Measurements from ENCODE around the gene SLX9. TPM values are rescaled to one million over a fixed set of nuclear protein-coding genes. Genes with fewer than 3 reads are reported as not detected.

Gene SLX9
- total and polyA plus RNA-seq, 5 experiments from 2014 or later = 11.7 to 27.9 (median 13.5) TPM

DNA sequence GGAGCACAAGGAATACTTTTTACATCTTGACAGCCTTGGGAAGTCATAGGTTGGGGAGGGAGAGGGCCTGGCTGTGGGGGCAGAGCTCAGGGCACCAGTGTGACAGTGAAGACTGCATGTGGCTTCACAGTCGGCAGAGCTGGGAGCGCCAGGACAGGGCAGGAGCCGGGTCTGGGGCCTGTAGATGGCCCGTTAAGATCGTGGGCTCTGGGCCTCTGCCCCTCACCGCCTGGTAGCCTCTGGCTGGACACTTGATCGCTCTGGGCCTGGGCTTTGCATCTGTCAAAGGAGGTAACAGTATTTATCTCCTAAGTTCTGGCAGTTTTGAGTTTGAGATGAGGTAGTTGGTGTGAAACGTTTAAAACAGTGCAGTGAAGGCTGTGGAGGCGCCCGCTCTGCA is 4.8 kb downstream of the SLX9 start:
- POLR2A ChIA-PET = interaction anchor here (1.4 to 1.6 kb wide), 2 partner anchors 21 to 72 kb away, joined by 3 read pairs; partner anchors contain the start of gene PTTG1IP
- no peaks in the 10 kb centered on the region for H3K9me3 Mint-ChIP-seq
- ATAC-seq (no peak), DNase-seq (peak in 1 of 10 donors; percentile 32)
- peak overlapping the region in 1 of 10 donors; percentile 39 for H3K4me3 Mint-ChIP-seq
- peaks cover 0 to 20% (median 2%) of the 10 kb centered on the region in 3 donors for H3K36me3 Mint-ChIP-seq
- no peaks in the 10 kb centered on the region for H3K27me3 Mint-ChIP-seq
- H3K4me1 Mint-ChIP-seq = peaks cover 30 to 61% (median 44%) of the 10 kb centered on the region in 4 donors
- H3K27ac Mint-ChIP-seq = peak overlapping the region in 2 of 10 donors; percentile 28 to 32

DNA sequence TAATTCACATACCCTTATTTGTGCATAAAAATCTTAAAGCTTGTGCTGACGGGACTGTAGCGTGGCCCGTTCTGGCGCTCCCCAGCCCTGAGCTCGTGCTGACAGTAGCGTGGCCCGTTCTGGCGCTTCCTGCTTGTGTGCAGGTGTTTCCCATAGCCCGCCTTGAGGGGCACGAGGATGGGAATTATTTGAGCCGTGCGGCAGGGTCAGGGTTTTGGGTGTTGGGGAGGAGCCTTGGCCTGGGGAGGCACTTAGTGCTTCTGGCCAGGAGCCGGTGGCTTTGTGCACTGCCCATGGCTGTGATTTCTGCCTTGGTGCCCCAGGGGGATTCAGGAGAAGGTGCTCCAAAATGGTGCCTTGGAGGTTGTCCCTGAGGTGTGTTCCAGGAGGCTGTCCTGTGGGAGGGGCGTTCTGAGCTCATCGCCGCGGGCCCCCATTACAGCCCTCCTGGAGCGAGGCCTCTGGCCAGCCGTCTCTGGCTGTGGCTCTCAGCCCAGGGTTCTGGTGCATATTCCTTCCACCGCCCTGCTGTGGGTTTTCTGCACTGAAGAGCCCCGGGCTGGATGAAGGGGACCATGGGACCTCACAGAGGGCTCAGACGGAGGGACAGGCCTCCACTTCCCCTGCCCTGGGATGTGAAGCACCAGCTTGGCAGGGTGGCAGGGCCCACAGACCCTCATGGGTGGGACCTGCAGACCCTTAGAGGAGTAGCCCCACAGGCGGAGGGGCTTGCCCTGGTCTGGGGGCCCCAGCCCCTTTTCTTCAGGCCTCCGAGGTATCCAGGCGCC is 6.6 kb downstream of the SLX9 start:
- Mint-ChIP-seq H3K9me3 (no peaks in the 10 kb centered on the region), H3K36me3 (peaks cover 0 to 26% (median 2%) of the 10 kb centered on the region in 3 donors), H3K27me3 (no peaks in the 10 kb centered on the region), H3K4me3 (no peak overlapping the region), H3K27ac (no peak overlapping the region), H3K4me1 (peaks cover 22 to 56% (median 40%) of the 10 kb centered on the region in 4 donors)
- peak in 1 of 10 donors; percentile 30 for DNase-seq
- POLR2A ChIA-PET = interaction anchor here (0.6 to 1.3 kb wide), 2 partner anchors 21 to 68 kb away, joined by 3 to 4 read pairs; no protein-coding TSS in a partner anchor
- ATAC-seq = no peak

DNA sequence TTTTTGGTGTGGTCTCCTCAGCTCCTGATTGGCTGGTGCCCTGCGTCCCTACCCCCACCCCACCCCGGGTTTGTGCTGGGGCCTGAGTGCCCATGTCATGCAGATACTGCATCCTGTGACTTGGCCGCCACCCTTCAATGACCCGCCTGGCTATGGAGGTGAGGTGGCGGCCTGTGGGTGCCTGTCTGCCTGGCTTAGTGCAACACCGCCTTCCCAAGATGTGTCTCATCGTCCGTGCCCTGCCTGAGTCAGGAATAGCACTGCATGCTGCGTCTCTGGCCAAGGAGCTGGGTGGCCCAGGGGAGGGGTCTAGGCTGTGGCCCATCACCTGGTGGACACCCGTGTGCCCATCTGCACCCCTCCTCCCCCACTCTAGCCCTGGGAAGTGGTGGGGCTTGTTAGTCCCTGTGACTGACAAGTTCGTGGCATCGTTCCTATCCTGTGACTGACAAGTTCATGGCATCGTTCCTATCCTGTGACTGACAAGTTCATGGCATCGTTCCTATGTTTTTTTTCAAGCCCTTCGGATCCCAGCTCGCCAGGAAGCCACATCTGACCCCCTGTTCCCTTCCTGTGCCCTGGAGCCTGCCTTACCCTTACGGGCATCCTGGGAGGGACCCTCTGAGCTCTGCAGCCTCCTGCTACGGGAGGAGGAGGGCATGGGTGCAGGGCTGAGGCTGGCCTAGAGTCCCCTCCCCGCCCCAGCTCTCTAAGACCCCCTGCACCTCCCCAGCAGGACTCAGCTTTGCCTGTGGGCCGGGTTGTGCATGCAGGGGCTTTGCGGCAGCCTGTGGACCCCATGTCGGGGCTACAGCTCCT is 7.5 kb downstream of the SLX9 start:
- POLR2A ChIA-PET = interaction anchor here (0.6 kb wide), 1 partner anchor 199 kb away, joined by 3 read pairs; no protein-coding TSS in a partner anchor
- peak overlapping the region in 2 of 10 donors; percentile 7 to 43 for H3K27ac Mint-ChIP-seq
- H3K36me3 Mint-ChIP-seq = peaks cover 0 to 26% (median 2%) of the 10 kb centered on the region in 3 donors
- no peaks in the 10 kb centered on the region for H3K27me3 Mint-ChIP-seq
- no peaks in the 10 kb centered on the region for H3K9me3 Mint-ChIP-seq
- peak overlapping the region in 1 of 10 donors; percentile 72 for H3K4me3 Mint-ChIP-seq
- H3K4me1 Mint-ChIP-seq = peaks cover 16 to 47% (median 33%) of the 10 kb centered on the region in 4 donors
- DNase-seq (peak in 1 of 10 donors; percentile 53), ATAC-seq (no peak)

DNA sequence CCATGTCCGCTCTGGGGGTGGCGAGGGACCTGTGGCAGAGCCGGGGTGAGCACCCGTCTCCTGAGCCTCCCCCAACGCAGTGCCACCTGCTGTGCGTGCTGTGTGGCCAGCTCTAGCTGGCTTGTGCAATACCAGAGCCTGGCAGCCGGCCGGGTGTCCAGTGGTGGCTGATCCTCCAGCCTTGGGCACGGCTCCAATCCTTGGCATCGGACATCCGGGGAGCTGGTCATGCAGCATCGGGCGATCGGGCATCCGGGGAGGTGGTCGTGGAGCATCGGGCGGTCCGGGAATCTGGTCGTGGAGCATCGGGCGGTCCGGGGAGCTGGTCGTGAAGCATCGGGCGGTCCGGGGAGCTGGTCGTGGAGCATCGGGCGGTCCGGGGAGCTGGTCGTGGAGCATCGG is 8.1 kb downstream of the SLX9 start:
- POLR2A ChIA-PET = interaction anchor here (0.6 to 0.7 kb wide), 3 partner anchors 8 to 199 kb away, joined by 3 to 4 read pairs (median 3); partner anchors contain the start of gene SLX9
- no peaks in the 10 kb centered on the region for H3K27me3 Mint-ChIP-seq
- DNase-seq = peak in 1 of 10 donors; percentile 43

DNA sequence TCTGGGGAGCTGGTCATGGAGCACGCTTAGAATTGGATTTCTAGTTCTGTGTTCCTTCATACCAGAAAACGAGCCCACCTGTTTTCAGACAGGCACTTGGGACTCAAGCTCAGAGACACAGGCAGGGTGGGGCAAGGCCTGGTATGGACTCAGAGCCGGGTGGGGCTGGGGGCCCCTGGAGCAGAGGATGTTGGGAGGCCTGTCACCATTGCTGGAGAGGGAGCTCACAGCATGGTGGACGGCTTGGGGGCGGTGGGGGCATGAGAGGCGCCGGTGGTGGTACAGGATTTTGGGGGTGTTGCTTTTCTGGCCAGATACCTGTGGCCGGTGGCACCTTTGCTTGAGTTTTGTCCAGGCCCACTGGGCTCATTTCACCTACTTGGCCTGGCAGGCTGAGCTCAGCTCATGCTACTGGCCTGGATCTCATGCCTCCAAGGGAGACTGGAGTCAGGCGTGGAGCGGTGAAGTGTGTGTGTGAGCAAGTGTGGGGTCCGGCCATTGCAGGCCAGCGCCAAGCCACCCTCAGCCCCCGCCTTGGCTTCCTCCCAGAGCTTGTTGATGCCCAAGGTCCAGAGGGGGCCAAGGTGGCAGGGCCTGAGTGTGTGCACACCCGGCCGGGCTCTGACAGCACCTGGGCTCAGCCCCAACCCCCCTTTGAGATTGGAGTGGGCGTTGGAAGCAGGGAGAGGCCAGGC is 8.7 kb downstream of the SLX9 start:
- Mint-ChIP-seq H3K27ac (peak overlapping the region in 1 of 10 donors; percentile 65), H3K4me3 (no peak overlapping the region), H3K36me3 (peaks cover 0 to 26% (median 2%) of the 10 kb centered on the region in 3 donors), H3K4me1 (peaks cover 15 to 34% (median 28%) of the 10 kb centered on the region in 4 donors), H3K27me3 (no peaks in the 10 kb centered on the region), H3K9me3 (no peaks in the 10 kb centered on the region)
- POLR2A ChIA-PET = interaction anchor here (0.6 to 1.9 kb wide), 4 partner anchors 9 to 198 kb away, joined by 3 to 8 read pairs (median 4); partner anchors contain the start of gene SLX9
- DNase-seq = peak in 1 of 10 donors; percentile 52
- ATAC-seq = no peak

More for the DNA sequence above, 8.1 kb downstream of the SLX9 start:
- no peak overlapping the region for H3K4me3 Mint-ChIP-seq
- H3K27ac Mint-ChIP-seq = no peak overlapping the region
- no peaks in the 10 kb centered on the region for H3K9me3 Mint-ChIP-seq
- ATAC-seq = no peak
- H3K36me3 Mint-ChIP-seq = peaks cover 0 to 26% (median 2%) of the 10 kb centered on the region in 3 donors
- peaks cover 14 to 41% (median 30%) of the 10 kb centered on the region in 4 donors for H3K4me1 Mint-ChIP-seq

DNA sequence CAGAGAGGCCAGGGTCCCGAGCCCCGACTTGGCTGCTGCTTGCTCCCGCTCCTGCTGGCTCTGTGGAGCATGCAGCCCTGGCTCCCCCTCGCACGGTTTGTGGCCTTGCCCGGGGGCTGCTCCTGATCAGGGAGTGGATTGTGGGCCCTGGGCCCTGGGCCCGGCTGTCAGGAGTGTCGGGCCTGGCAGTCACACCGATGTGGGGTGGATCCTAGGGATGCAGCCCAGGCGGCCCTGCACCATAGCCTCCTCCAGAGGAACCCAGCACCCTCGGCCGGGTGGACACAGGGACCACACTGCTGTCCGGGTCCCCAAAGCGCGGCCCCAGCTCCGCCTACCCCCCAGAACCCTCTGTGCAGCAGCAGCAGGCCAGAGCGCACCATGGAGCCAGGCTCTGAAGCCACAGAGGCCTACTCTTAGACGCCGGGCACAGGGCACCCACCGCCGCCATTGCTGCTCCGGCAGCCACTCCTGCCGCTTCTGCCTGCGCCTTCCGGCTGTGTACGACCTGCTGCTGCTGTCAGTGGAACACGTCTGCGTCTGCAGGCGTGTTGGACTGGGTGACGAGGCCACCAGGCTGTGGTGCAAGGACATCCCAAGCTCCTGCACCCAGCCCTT is 9.4 kb downstream of the SLX9 start:
- POLR2A ChIA-PET = interaction anchor here (0.7 to 1.9 kb wide), 3 partner anchors 130 to 189 kb away, joined by 3 to 8 read pairs (median 7); no protein-coding TSS in a partner anchor
- Mint-ChIP-seq H3K36me3 (peaks cover 0 to 23% (median 2%) of the 10 kb centered on the region in 3 donors), H3K27me3 (no peaks in the 10 kb centered on the region), H3K9me3 (no peaks in the 10 kb centered on the region), H3K27ac (peak overlapping the region in 1 of 10 donors; percentile 71), H3K4me3 (peak overlapping the region in 1 of 10 donors; percentile 47), H3K4me1 (peaks cover 17 to 30% (median 28%) of the 10 kb centered on the region in 4 donors)
- ATAC-seq (peak in 1 of 2 donors; percentile 8), DNase-seq (peak in 2 of 10 donors; percentile 3 to 48)

DNA sequence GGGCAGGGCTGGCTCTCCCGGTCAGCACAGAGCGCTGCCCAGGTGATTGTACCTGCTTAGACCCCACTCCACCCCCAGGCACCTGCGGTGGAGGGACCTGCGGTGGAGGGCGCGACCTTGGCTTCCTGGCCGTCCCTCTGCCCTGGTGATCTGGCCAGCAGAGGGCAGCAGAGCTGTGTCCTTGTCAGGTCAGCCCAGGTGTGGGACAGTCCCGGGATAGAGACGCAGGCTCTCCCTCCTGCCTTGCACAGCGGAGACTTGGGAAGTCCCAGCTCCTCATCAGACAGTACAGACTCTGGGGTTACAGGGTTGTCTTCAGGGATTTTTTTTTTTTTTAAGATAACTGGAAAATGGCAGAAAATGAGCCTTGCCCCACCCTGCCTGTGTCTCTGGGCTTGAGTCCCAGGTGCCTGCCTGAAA is 10.0 kb downstream of the SLX9 start:
- peaks cover 0 to 24% (median 0%) of the 10 kb centered on the region in 3 donors for H3K36me3 Mint-ChIP-seq
- H3K4me3 Mint-ChIP-seq = peak overlapping the region in 2 of 10 donors; percentile 34 to 47
- no peaks in the 10 kb centered on the region for H3K27me3 Mint-ChIP-seq
- H3K4me1 Mint-ChIP-seq = peaks cover 16 to 30% (median 26%) of the 10 kb centered on the region in 4 donors
- no peaks in the 10 kb centered on the region for H3K9me3 Mint-ChIP-seq
- ATAC-seq (peak; percentile 92 to 97), DNase-seq (peak; percentile 64 to 91 (median 78))
- peak overlapping the region in 1 of 10 donors; percentile 71 for H3K27ac Mint-ChIP-seq
- POLR2A ChIA-PET = interaction anchor here (0.7 to 1.9 kb wide), 4 partner anchors 129 to 188 kb away, joined by 3 to 8 read pairs (median 6); no protein-coding TSS in a partner anchor

DNA sequence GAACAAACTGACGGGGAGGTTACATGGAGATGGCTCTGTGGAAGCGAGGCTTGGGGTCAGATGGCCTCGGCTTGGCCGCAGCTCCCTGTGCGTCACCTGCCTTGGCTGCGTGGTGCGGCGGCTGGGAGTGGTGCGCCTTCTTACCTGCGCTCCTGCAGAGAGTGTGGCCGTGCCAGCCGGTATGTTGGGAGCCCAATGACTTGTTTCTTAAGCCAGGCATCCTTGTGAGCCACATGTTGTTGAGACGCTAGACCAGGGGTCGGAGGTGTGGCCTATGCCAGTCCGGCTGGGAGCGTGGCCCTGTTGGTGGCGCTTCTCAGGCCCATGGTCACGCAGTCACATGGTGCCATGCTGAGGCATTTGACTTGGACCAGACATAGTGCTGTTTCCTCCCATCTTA is 10.5 kb downstream of the SLX9 start:
- POLR2A ChIA-PET = interaction anchor here (0.7 to 1.9 kb wide), 3 partner anchors 176 to 188 kb away, joined by 4 to 8 read pairs (median 7); no protein-coding TSS in a partner anchor
- Mint-ChIP-seq H3K27me3 (no peaks in the 10 kb centered on the region), H3K36me3 (peaks cover 0 to 29% (median 0%) of the 10 kb centered on the region in 3 donors), H3K4me3 (no peak overlapping the region), H3K27ac (peak overlapping the region in 1 of 10 donors; percentile 27), H3K4me1 (peaks cover 14 to 27% (median 22%) of the 10 kb centered on the region in 4 donors), H3K9me3 (no peaks in the 10 kb centered on the region)
- ATAC-seq = no peak
- DNase-seq = peak in 2 of 10 donors; percentile 3 to 19

DNA sequence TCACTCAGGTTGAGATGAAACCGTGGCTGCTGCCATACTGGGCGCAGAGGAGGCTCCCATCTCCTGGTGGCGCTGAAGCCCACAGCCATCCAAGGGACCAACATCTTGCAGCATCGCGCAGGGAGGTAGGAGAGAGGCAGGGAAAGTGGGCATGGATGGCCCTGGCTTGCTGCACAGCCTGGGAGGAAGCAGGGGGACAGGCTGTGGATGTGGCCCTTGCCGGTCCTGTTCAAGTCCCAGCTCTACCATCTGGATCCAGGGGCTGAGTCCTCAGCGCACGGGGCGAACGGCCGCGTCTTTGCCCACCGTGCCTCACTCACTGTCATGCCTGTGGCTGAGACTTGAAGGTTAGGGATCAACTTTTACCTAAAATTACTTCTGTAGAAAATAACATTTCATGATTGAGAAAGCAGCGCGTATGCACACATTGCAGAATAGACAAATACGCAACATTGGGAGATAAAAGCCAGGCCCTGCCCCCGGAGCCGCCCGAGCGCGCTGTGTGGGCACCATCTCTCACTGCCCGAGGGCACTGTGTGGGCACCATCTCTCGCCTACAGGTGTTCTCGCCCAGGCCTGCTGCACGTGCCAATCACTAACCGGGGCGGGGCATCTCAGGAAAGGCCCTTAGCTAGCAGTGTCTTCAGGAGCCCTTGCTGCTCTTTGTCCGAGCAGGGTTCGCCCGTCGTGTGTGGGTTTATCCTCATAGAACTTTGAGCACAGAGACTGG is 11.5 kb downstream of the SLX9 start:
- DNase-seq (peak in 1 of 10 donors; percentile 23), ATAC-seq (no peak)
- Mint-ChIP-seq H3K4me1 (peaks cover 13 to 25% (median 19%) of the 10 kb centered on the region in 4 donors), H3K27ac (peak overlapping the region in 1 of 10 donors; percentile 15), H3K9me3 (no peaks in the 10 kb centered on the region), H3K4me3 (no peak overlapping the region), H3K27me3 (no peaks in the 10 kb centered on the region), H3K36me3 (peaks cover 0 to 31% (median 0%) of the 10 kb centered on the region in 3 donors)
- POLR2A ChIA-PET = no interaction called here

DNA sequence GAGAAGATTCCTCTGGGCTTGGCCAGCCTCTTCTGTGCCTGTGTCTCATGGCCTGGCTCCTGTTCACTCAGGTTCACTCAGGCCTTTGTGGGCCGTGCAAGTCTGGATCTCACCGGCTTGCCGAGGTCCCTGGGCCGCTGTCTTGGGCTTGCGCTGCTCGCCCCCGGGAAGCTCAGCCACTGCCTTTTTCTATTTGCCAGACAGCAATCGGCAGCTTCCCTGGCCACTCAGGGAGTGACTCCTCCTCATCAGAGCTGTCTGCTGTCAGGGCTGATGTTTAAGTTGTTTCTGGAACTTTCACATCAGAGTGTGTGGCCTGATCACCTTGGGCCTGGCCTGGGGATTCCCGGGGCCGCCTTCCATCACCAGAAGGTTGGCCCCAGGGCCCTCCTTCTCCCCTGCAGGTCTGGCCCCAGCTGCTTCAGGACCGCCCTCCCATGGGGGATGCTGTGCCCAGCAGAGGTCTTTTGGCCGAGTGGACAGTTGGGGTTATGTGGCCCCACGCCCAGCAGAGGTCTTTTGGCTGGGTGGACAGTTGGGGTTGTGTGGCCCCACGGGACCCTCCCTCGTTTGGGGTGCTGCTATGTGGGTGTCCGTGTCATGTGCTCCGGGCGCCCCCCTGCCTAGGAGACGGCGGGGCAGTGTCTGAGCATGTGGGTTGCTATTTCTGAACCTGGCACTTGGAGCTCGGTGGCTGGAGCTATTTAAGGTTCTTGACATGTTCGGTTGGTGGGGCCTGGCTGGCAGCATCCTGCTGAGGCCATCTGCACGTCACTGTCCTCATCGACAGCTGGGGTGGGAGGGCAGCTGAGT is 12.5 kb downstream of the SLX9 start:
- no peak overlapping the region for H3K4me3 Mint-ChIP-seq
- no peaks in the 10 kb centered on the region for H3K27me3 Mint-ChIP-seq
- H3K9me3 Mint-ChIP-seq = no peaks in the 10 kb centered on the region
- DNase-seq = peak in 1 of 10 donors; percentile 56
- H3K4me1 Mint-ChIP-seq = peaks cover 14 to 25% (median 18%) of the 10 kb centered on the region in 4 donors
- no peak for ATAC-seq
- H3K36me3 Mint-ChIP-seq = peaks cover 0 to 38% (median 0%) of the 10 kb centered on the region in 3 donors
- POLR2A ChIA-PET = no interaction called here
- H3K27ac Mint-ChIP-seq = no peak overlapping the region

Measured in naive thymus-derived CD8-positive, alpha-beta T cell (primary cell).